ENCODE results near the gene CLNK. TPM values are rescaled to one million over a fixed set of nuclear protein-coding genes. Genes with fewer than 3 reads are reported as not detected.

The CLNK gene
- total and polyA plus RNA-seq, 8 donors: 0.08 to 2.7 (median 0.72) TPM; not detected in 4

DNA sequence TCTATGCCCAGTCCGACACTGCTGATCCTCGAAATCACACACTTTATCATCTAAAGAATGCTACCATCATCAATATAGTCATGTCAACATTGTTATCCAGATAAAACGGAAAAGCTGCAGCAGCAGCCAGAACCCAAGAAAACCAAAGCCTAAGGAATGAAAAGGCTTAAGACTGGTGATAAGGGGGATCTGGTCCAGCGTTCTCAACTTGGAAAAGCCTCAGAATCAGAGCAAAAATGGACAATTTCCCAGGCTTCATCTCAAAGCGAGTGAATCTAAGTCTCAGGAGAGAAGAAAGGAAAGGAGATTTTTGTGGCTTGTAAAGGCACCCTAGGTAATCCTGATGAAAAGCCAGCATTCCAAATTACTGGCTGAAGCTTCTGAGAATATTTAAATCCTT lies 235.6 kb downstream of the CLNK start:
- no peak overlapping the region for H3K4me3 ChIP-seq
- peaks cover 0 to 71% (median 49%) of the 10 kb centered on the region in 4 donors for H3K9me3 ChIP-seq
- intact Hi-C loops (cut with DNase I; ENCODE audit: low total_unique reads): no loop called here
- no peak for DNase-seq
- 88 to 93% (median 89%) methylated on average over 5 of the region's 5 CpGs for WGBS, 5 donors
- no peaks in the 10 kb centered on the region for H3K4me1 ChIP-seq
- TF ChIP-seq CTCF (IDR thresholded peaks at IDR 0.05): no peak
- no peak for TF ChIP-seq EP300 (IDR thresholded peaks at IDR 0.05)
- TF ChIP-seq POLR2AphosphoS5 (IDR thresholded peaks at IDR 0.05): no peak
- H3K27me3 ChIP-seq: no peaks in the 10 kb centered on the region
- no peak overlapping the region for H3K27ac ChIP-seq
- peaks cover 22 to 95% (median 73%) of the 10 kb centered on the region in 4 donors for H3K36me3 ChIP-seq

DNA sequence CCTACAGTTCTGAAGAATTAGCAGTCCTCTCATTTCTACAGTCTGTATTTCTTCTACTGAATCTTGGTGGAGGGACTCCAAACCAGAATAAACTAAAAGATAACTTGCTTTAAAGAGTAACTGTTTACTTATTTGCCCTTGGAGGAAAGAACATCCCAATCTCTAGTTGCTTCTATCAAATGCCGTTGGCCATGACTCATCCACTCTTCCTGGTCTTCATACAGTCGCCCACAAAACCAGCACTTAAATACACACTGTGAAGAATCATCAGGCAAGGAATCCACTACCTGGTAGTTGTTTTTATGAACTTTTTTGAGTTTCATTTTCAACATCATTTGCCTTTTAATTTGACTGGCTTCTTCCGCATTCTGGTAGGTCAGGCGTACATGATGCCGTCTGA lies 241.6 kb downstream of the CLNK start:
- TF ChIP-seq POLR2A (IDR thresholded peaks at IDR 0.05) (no peak), EP300 (IDR thresholded peaks at IDR 0.05) (no peak), POLR2AphosphoS5 (IDR thresholded peaks at IDR 0.05) (no peak), CTCF (IDR thresholded peaks at IDR 0.05) (no peak)
- H3K9me3 ChIP-seq: peaks cover 0 to 71% (median 50%) of the 10 kb centered on the region in 4 donors
- WGBS, 5 donors: 94 to 99% (median 96%) methylated on average over 5 of the region's 5 CpGs
- DNase-seq: no peak
- no peak overlapping the region for H3K27ac ChIP-seq
- H3K27me3 ChIP-seq: no peaks in the 10 kb centered on the region
- peaks cover 12 to 44% (median 35%) of the 10 kb centered on the region in 4 donors for H3K36me3 ChIP-seq
- intact Hi-C loops (cut with DNase I; ENCODE audit: low total_unique reads): no loop called here
- no peak overlapping the region for H3K4me3 ChIP-seq
- H3K4me1 ChIP-seq: no peaks in the 10 kb centered on the region

GRCh38 chr4:10441512-10441911 lies 243.1 kb downstream of the CLNK start:
- Histone ChIP-seq H3K9me3 (peaks cover 0 to 56% (median 37%) of the 10 kb centered on the region in 4 donors), H3K27ac (no peak overlapping the region), H3K4me3 (no peak overlapping the region), H3K27me3 (no peaks in the 10 kb centered on the region), H3K36me3 (peaks cover 12 to 32% (median 24%) of the 10 kb centered on the region in 4 donors), H3K4me1 (no peaks in the 10 kb centered on the region)
- no peak for DNase-seq
- intact Hi-C loops (cut with DNase I; ENCODE audit: low total_unique reads): no loop called here
- TF ChIP-seq CTCF (IDR thresholded peaks at IDR 0.05): no peak
- no peak for TF ChIP-seq POLR2AphosphoS5 (IDR thresholded peaks at IDR 0.05)
- TF ChIP-seq EP300 (IDR thresholded peaks at IDR 0.05): no peak
- TF ChIP-seq POLR2A (IDR thresholded peaks at IDR 0.05): no peak
- WGBS, 5 donors: 78 to 93% (median 88%) methylated on average over 4 of the region's 4 CpGs

DNA sequence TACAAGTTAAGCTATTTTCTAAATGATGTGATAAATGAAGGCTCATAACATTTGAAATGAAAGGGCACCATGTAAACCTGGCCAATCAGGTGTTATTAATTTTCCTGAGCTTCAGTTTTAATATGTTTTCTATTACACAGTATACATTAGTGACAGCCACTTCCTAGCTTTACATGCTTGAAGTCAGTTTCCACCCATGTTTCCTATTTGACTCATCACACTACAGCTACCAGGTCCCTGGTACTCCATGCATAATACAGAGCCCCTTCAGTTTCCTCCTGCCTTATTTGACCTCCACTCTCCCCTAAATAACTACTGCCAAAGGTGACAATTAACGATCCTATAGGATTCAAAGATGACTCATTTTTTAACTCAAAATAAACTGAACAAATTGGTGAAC lies 245.6 kb downstream of the CLNK start:
- 56 to 61% (median 57%) methylated on average over 1 of the region's 1 CpG for WGBS, 5 donors
- Histone ChIP-seq H3K27ac (no peak overlapping the region), H3K27me3 (no peaks in the 10 kb centered on the region), H3K4me1 (no peaks in the 10 kb centered on the region), H3K36me3 (peaks cover 0 to 6% (median 2%) of the 10 kb centered on the region in 4 donors), H3K9me3 (peaks cover 0 to 30% (median 20%) of the 10 kb centered on the region in 4 donors), H3K4me3 (no peak overlapping the region)
- intact Hi-C loops (cut with DNase I; ENCODE audit: low total_unique reads): no loop called here
- TF ChIP-seq POLR2AphosphoS5 (IDR thresholded peaks at IDR 0.05): no peak
- no peak for TF ChIP-seq EP300 (IDR thresholded peaks at IDR 0.05)
- TF ChIP-seq CTCF (IDR thresholded peaks at IDR 0.05): no peak
- no peak for TF ChIP-seq POLR2A (IDR thresholded peaks at IDR 0.05)
- no peak for DNase-seq
